ENCODE results near the gene ROR1.
"Not testable (repeated sequence)": the region's sequence is repeated elsewhere in the genome, so short reads cannot be mapped to it uniquely, and the experiment has no call there.

ROR1 gene

GRCh38 chr1:64097859-64098258 lies 324.0 kb downstream of the ROR1 start:
- H3K4me1 ChIP-seq (ENCODE audit: control insufficient read depth in 1 of 2, insufficient read depth in 2 of 2, low read length in 2 of 2) = no peaks in the 10 kb centered on the region
- H3K9me3 ChIP-seq (ENCODE audit: control insufficient read depth in 1 of 2, low read length in 2 of 2) = no peaks in the 10 kb centered on the region
- no peaks in the 10 kb centered on the region for H3K27me3 ChIP-seq (ENCODE audit: control insufficient read depth in 1 of 2, insufficient read depth in 2 of 2, low read length in 2 of 2)
- no peak overlapping the region for H3K9ac ChIP-seq (ENCODE audit: low read depth in 1 of 2, low read length in 2 of 2)
- H3K4me3 ChIP-seq (ENCODE audit: low read depth in 1 of 2, low read length in 2 of 2) = no peak overlapping the region
- no peaks in the 10 kb centered on the region for H3K36me3 ChIP-seq (ENCODE audit: control insufficient read depth in 1 of 2, insufficient read depth in 2 of 2, low read length in 2 of 2)
- no peak overlapping the region for H3K27ac ChIP-seq (ENCODE audit: low read depth, low read length)

- Histone ChIP-seq H3K4me1 (ENCODE audit: control insufficient read depth in 1 of 2, insufficient read depth in 2 of 2, low read length in 2 of 2) (no peaks in the 10 kb centered on the region), H3K9me3 (ENCODE audit: control insufficient read depth in 1 of 2, low read length in 2 of 2) (no peaks in the 10 kb centered on the region), H3K4me3 (ENCODE audit: low read depth in 1 of 2, low read length in 2 of 2) (no peak overlapping the region), H3K36me3 (ENCODE audit: control insufficient read depth in 1 of 2, insufficient read depth in 2 of 2, low read length in 2 of 2) (no peaks in the 10 kb centered on the region), H3K27ac (ENCODE audit: low read depth, low read length) (no peak overlapping the region), H3K9ac (ENCODE audit: low read depth in 1 of 2, low read length in 2 of 2) (no peak overlapping the region), H3K27me3 (ENCODE audit: control insufficient read depth in 1 of 2, insufficient read depth in 2 of 2, low read length in 2 of 2) (no peaks in the 10 kb centered on the region)
Measured at GRCh38 chr1:64098436-64098835, 324.6 kb downstream of the ROR1 start.

- no peaks in the 10 kb centered on the region for H3K36me3 ChIP-seq (ENCODE audit: control insufficient read depth in 1 of 2, insufficient read depth in 2 of 2, low read length in 2 of 2)
- H3K9me3 ChIP-seq (ENCODE audit: control insufficient read depth in 1 of 2, low read length in 2 of 2) = no peaks in the 10 kb centered on the region
- no peak overlapping the region for H3K27ac ChIP-seq (ENCODE audit: low read depth, low read length)
- H3K9ac ChIP-seq (ENCODE audit: low read depth in 1 of 2, low read length in 2 of 2) = no peak overlapping the region
- no peaks in the 10 kb centered on the region for H3K27me3 ChIP-seq (ENCODE audit: control insufficient read depth in 1 of 2, insufficient read depth in 2 of 2, low read length in 2 of 2)
- no peak overlapping the region for H3K4me3 ChIP-seq (ENCODE audit: low read depth in 1 of 2, low read length in 2 of 2)
- H3K4me1 ChIP-seq (ENCODE audit: control insufficient read depth in 1 of 2, insufficient read depth in 2 of 2, low read length in 2 of 2) = no peaks in the 10 kb centered on the region
Measured at GRCh38 chr1:64098846-64099582, 325.2 kb downstream of the ROR1 start.

- Histone ChIP-seq H3K36me3 (ENCODE audit: control insufficient read depth in 1 of 2, insufficient read depth in 2 of 2, low read length in 2 of 2) (no peaks in the 10 kb centered on the region), H3K9ac (ENCODE audit: low read depth in 1 of 2, low read length in 2 of 2) (no peak overlapping the region), H3K27ac (ENCODE audit: low read depth, low read length) (no peak overlapping the region), H3K9me3 (ENCODE audit: control insufficient read depth in 1 of 2, low read length in 2 of 2) (no peaks in the 10 kb centered on the region), H3K4me1 (ENCODE audit: control insufficient read depth in 1 of 2, insufficient read depth in 2 of 2, low read length in 2 of 2) (no peaks in the 10 kb centered on the region), H3K4me3 (ENCODE audit: low read depth in 1 of 2, low read length in 2 of 2) (no peak overlapping the region), H3K27me3 (ENCODE audit: control insufficient read depth in 1 of 2, insufficient read depth in 2 of 2, low read length in 2 of 2) (no peaks in the 10 kb centered on the region)
Measured at GRCh38 chr1:64100791-64101190, 327.0 kb downstream of the ROR1 start.

GRCh38 chr1:64104585-64104984 lies 330.8 kb downstream of the ROR1 start:
- not testable (repeated sequence) for H3K36me3 ChIP-seq (ENCODE audit: control insufficient read depth in 1 of 2, insufficient read depth in 2 of 2, low read length in 2 of 2); H3K4me1 ChIP-seq (ENCODE audit: control insufficient read depth in 1 of 2, insufficient read depth in 2 of 2, low read length in 2 of 2); H3K27me3 ChIP-seq (ENCODE audit: control insufficient read depth in 1 of 2, insufficient read depth in 2 of 2, low read length in 2 of 2); H3K4me3 ChIP-seq (ENCODE audit: low read depth in 1 of 2, low read length in 2 of 2); H3K9ac ChIP-seq (ENCODE audit: low read depth in 1 of 2, low read length in 2 of 2); H3K9me3 ChIP-seq (ENCODE audit: control insufficient read depth in 1 of 2, low read length in 2 of 2); H3K27ac ChIP-seq (ENCODE audit: low read depth, low read length)

- H3K9me3 ChIP-seq (ENCODE audit: control insufficient read depth in 1 of 2, low read length in 2 of 2) = no peaks in the 10 kb centered on the region
- H3K9ac ChIP-seq (ENCODE audit: low read depth in 1 of 2, low read length in 2 of 2) = no peak overlapping the region
- H3K4me3 ChIP-seq (ENCODE audit: low read depth in 1 of 2, low read length in 2 of 2) = no peak overlapping the region
- no peaks in the 10 kb centered on the region for H3K36me3 ChIP-seq (ENCODE audit: control insufficient read depth in 1 of 2, insufficient read depth in 2 of 2, low read length in 2 of 2)
- no peaks in the 10 kb centered on the region for H3K27me3 ChIP-seq (ENCODE audit: control insufficient read depth in 1 of 2, insufficient read depth in 2 of 2, low read length in 2 of 2)
- no peak overlapping the region for H3K27ac ChIP-seq (ENCODE audit: low read depth, low read length)
- no peaks in the 10 kb centered on the region for H3K4me1 ChIP-seq (ENCODE audit: control insufficient read depth in 1 of 2, insufficient read depth in 2 of 2, low read length in 2 of 2)
Measured at GRCh38 chr1:64107118-64107519, 333.3 kb downstream of the ROR1 start.

- Histone ChIP-seq H3K4me1 (ENCODE audit: control insufficient read depth in 1 of 2, insufficient read depth in 2 of 2, low read length in 2 of 2) (no peaks in the 10 kb centered on the region), H3K27me3 (ENCODE audit: control insufficient read depth in 1 of 2, insufficient read depth in 2 of 2, low read length in 2 of 2) (no peaks in the 10 kb centered on the region), H3K9me3 (ENCODE audit: control insufficient read depth in 1 of 2, low read length in 2 of 2) (no peaks in the 10 kb centered on the region), H3K36me3 (ENCODE audit: control insufficient read depth in 1 of 2, insufficient read depth in 2 of 2, low read length in 2 of 2) (no peaks in the 10 kb centered on the region), H3K9ac (ENCODE audit: low read depth in 1 of 2, low read length in 2 of 2) (no peak overlapping the region), H3K4me3 (ENCODE audit: low read depth in 1 of 2, low read length in 2 of 2) (no peak overlapping the region), H3K27ac (ENCODE audit: low read depth, low read length) (no peak overlapping the region)
Measured at GRCh38 chr1:64107632-64108031, 333.8 kb downstream of the ROR1 start.

- H3K4me1 ChIP-seq (ENCODE audit: control insufficient read depth in 1 of 2, insufficient read depth in 2 of 2, low read length in 2 of 2) = no peaks in the 10 kb centered on the region
- no peak overlapping the region for H3K4me3 ChIP-seq (ENCODE audit: low read depth in 1 of 2, low read length in 2 of 2)
- H3K9me3 ChIP-seq (ENCODE audit: control insufficient read depth in 1 of 2, low read length in 2 of 2) = no peaks in the 10 kb centered on the region
- no peaks in the 10 kb centered on the region for H3K27me3 ChIP-seq (ENCODE audit: control insufficient read depth in 1 of 2, insufficient read depth in 2 of 2, low read length in 2 of 2)
- no peaks in the 10 kb centered on the region for H3K36me3 ChIP-seq (ENCODE audit: control insufficient read depth in 1 of 2, insufficient read depth in 2 of 2, low read length in 2 of 2)
- no peak overlapping the region for H3K9ac ChIP-seq (ENCODE audit: low read depth in 1 of 2, low read length in 2 of 2)
- H3K27ac ChIP-seq (ENCODE audit: low read depth, low read length) = no peak overlapping the region
Measured at GRCh38 chr1:64110924-64111777, 337.3 kb downstream of the ROR1 start.

- Histone ChIP-seq H3K27me3 (ENCODE audit: control insufficient read depth in 1 of 2, insufficient read depth in 2 of 2, low read length in 2 of 2) (no peaks in the 10 kb centered on the region), H3K36me3 (ENCODE audit: control insufficient read depth in 1 of 2, insufficient read depth in 2 of 2, low read length in 2 of 2) (no peaks in the 10 kb centered on the region), H3K27ac (ENCODE audit: low read depth, low read length) (no peak overlapping the region), H3K4me3 (ENCODE audit: low read depth in 1 of 2, low read length in 2 of 2) (no peak overlapping the region), H3K9ac (ENCODE audit: low read depth in 1 of 2, low read length in 2 of 2) (no peak overlapping the region), H3K4me1 (ENCODE audit: control insufficient read depth in 1 of 2, insufficient read depth in 2 of 2, low read length in 2 of 2) (no peaks in the 10 kb centered on the region), H3K9me3 (ENCODE audit: control insufficient read depth in 1 of 2, low read length in 2 of 2) (no peaks in the 10 kb centered on the region)
Measured at GRCh38 chr1:64111787-64112186, 338.0 kb downstream of the ROR1 start.

- H3K9ac ChIP-seq (ENCODE audit: low read depth in 1 of 2, low read length in 2 of 2) = no peak overlapping the region
- no peak overlapping the region for H3K27ac ChIP-seq (ENCODE audit: low read depth, low read length)
- H3K4me1 ChIP-seq (ENCODE audit: control insufficient read depth in 1 of 2, insufficient read depth in 2 of 2, low read length in 2 of 2) = no peaks in the 10 kb centered on the region
- no peaks in the 10 kb centered on the region for H3K9me3 ChIP-seq (ENCODE audit: control insufficient read depth in 1 of 2, low read length in 2 of 2)
- no peaks in the 10 kb centered on the region for H3K36me3 ChIP-seq (ENCODE audit: control insufficient read depth in 1 of 2, insufficient read depth in 2 of 2, low read length in 2 of 2)
- no peaks in the 10 kb centered on the region for H3K27me3 ChIP-seq (ENCODE audit: control insufficient read depth in 1 of 2, insufficient read depth in 2 of 2, low read length in 2 of 2)
- H3K4me3 ChIP-seq (ENCODE audit: low read depth in 1 of 2, low read length in 2 of 2) = no peak overlapping the region
Measured at GRCh38 chr1:64112281-64112680, 338.5 kb downstream of the ROR1 start.
